T-helper 9 cell (primary cell): ENCODE measurements around the gene STEAP3.

Source experiments
- DNase-seq: peaks from one replicate; pipeline ENCODE4 v3.0.0-alpha.2; 2020

The STEAP3 gene

GRCh38 chr2:119248751-119249150 lies 25.1 kb downstream of the STEAP3 start:
- DNase-seq: no peak

GRCh38 chr2:119249311-119249710 lies 25.7 kb downstream of the STEAP3 start:
- no peak for DNase-seq

GRCh38 chr2:119249855-119250717 lies 26.5 kb downstream of the STEAP3 start:
- no peak for DNase-seq

GRCh38 chr2:119250718-119251290 lies 27.2 kb downstream of the STEAP3 start:
- DNase-seq: no peak

- DNase-seq: no peak
These were observed 28.0 kb downstream of the STEAP3 start for GRCh38 chr2:119251652-119252051.

GRCh38 chr2:119252186-119253113 lies 28.8 kb downstream of the STEAP3 start:
- no peak for DNase-seq

- no peak for DNase-seq
These were observed 29.6 kb downstream of the STEAP3 start for GRCh38 chr2:119253114-119253702.

GRCh38 chr2:119253760-119254600 lies 30.3 kb downstream of the STEAP3 start:
- DNase-seq: no peak

- no peak for DNase-seq
These were observed 31.0 kb downstream of the STEAP3 start for GRCh38 chr2:119254601-119255080.

- no peak for DNase-seq
These were observed 32.3 kb downstream of the STEAP3 start for GRCh38 chr2:119255760-119256581.

GRCh38 chr2:119256582-119256921 lies 32.9 kb downstream of the STEAP3 start:
- no peak for DNase-seq

- DNase-seq: no peak
These were observed 33.6 kb downstream of the STEAP3 start for GRCh38 chr2:119257198-119257597.

- no peak for DNase-seq
These were observed 35.7 kb downstream of the STEAP3 start for GRCh38 chr2:119259296-119259860.

GRCh38 chr2:119260646-119261492 lies 37.2 kb downstream of the STEAP3 start:
- DNase-seq: no peak

- no peak for DNase-seq
These were observed 38.0 kb downstream of the STEAP3 start for GRCh38 chr2:119261493-119262225.

GRCh38 chr2:119263025-119263424 lies 39.4 kb downstream of the STEAP3 start:
- DNase-seq: no peak

- no peak for DNase-seq
These were observed 40.0 kb downstream of the STEAP3 start for GRCh38 chr2:119263656-119264055.

- no peak for DNase-seq
These were observed 41.4 kb downstream of the STEAP3 start for GRCh38 chr2:119264781-119265692.
